ENCODE results near the gene PRDM7. TPM values are rescaled to one million over a fixed set of nuclear protein-coding genes. Genes with fewer than 3 reads are reported as not detected.

The PRDM7 gene
- total RNA-seq, 4 donors from 2014 or later: not detected

GRCh38 chr16:90019543-90020259, 57.4 kb downstream of the PRDM7 start:
- Histone ChIP-seq H3K4me3 (peak overlapping the region; percentile 52 to 95 (median 68)), H3K27ac (peak overlapping the region; percentile 11 to 74 (median 64)), H3K27me3 (peaks cover 6% of the 10 kb centered on the region), H3K36me3 (no peaks in the 10 kb centered on the region), H3K9me3 (no peaks in the 10 kb centered on the region), H3K4me1 (peaks cover 0 to 40% (median 28%) of the 10 kb centered on the region in 4 donors)
- in situ Hi-C loops (cut with MboI; ENCODE audit: low pct_ligation_motif_present in 1 of 4, low pct_unique_long_range_greater_than_20kb in 1 of 4, low sequenced_read_pairs in 3 of 4): no loop called here
- TF ChIP-seq POLR2A (IDR thresholded peaks at IDR 0.05): no peak
- peak in 3 of 5 experiments; percentile 22 to 31 (median 23) for TF ChIP-seq CTCF (IDR thresholded peaks at IDR 0.05)
- TF ChIP-seq EP300 (IDR thresholded peaks at IDR 0.05; ENCODE audit: low read depth): no peak
- TF ChIP-seq POLR2AphosphoS5 (IDR thresholded peaks at IDR 0.05): no peak
- 0 to 22% methylated on average over 4 to 26 of the region's 57 CpGs for WGBS, 2 donors (ENCODE audit: low coverage in 1 of 2)
- intact Hi-C loops (cut with DNase I; ENCODE audit: low total_unique reads): no loop called here
- DNase-seq: peak; percentile 62

GRCh38 chr16:90018652-90019542, 58.2 kb downstream of the PRDM7 start, which contains the start of gene DBNDD1:
TSS of gene DBNDD1 (minus strand) at chr16:90019456. CDS start at chr16:90019341, 115 bp downstream.
- peak; percentile 52 for DNase-seq
- Histone ChIP-seq H3K9me3 (no peaks in the 10 kb centered on the region), H3K4me3 (peak within 1 kb of the TSS; percentile 62 to 95 (median 85)), H3K4me1 (peaks cover 0 to 40% (median 28%) of the 10 kb centered on the region in 4 donors), H3K27ac (peak within 1 kb of the TSS; percentile 26 to 74 (median 64)), H3K27me3 (peaks cover 6% of the 10 kb centered on the region), H3K36me3 (no peaks in the 10 kb centered on the region)
- TF ChIP-seq POLR2AphosphoS5 (IDR thresholded peaks at IDR 0.05) (no peak), CTCF (IDR thresholded peaks at IDR 0.05) (no peak), EP300 (IDR thresholded peaks at IDR 0.05; ENCODE audit: low read depth) (no peak), POLR2A (IDR thresholded peaks at IDR 0.05) (no peak)
- intact Hi-C loops (cut with DNase I; ENCODE audit: low total_unique reads) (no loop called here), in situ Hi-C loops (cut with MboI; ENCODE audit: low pct_ligation_motif_present in 1 of 4, low pct_unique_long_range_greater_than_20kb in 1 of 4, low sequenced_read_pairs in 3 of 4) (no loop called here)
- 3 to 10% methylated on average over 4 to 47 of the region's 103 CpGs for WGBS, 2 donors (ENCODE audit: low coverage in 1 of 2)

GRCh38 chr16:90018297-90018651, 58.9 kb downstream of the PRDM7 start:
- Histone ChIP-seq H3K4me1 (peaks cover 0 to 37% (median 26%) of the 10 kb centered on the region in 4 donors), H3K27me3 (peaks cover 6% of the 10 kb centered on the region), H3K9me3 (no peaks in the 10 kb centered on the region), H3K36me3 (no peaks in the 10 kb centered on the region), H3K27ac (no peak overlapping the region), H3K4me3 (peak overlapping the region in 2 of 4 donors; percentile 75 to 95)
- WGBS, 2 donors (ENCODE audit: low coverage in 1 of 2): 36% methylated on average over 6 of the region's 7 CpGs; no CpG with 5 or more reads in 1 of the 2 donors
- in situ Hi-C loops (cut with MboI; ENCODE audit: low pct_ligation_motif_present in 1 of 4, low pct_unique_long_range_greater_than_20kb in 1 of 4, low sequenced_read_pairs in 3 of 4) (no loop called here), intact Hi-C loops (cut with DNase I; ENCODE audit: low total_unique reads) (no loop called here)
- no peak for DNase-seq
- TF ChIP-seq POLR2AphosphoS5 (IDR thresholded peaks at IDR 0.05) (no peak), EP300 (IDR thresholded peaks at IDR 0.05; ENCODE audit: low read depth) (no peak), CTCF (IDR thresholded peaks at IDR 0.05) (no peak), POLR2A (IDR thresholded peaks at IDR 0.05) (no peak)

GRCh38 chr16:90016339-90016950, 60.7 kb downstream of the PRDM7 start:
- intact Hi-C loops (cut with DNase I; ENCODE audit: low total_unique reads) (no loop called here), in situ Hi-C loops (cut with MboI; ENCODE audit: low pct_ligation_motif_present in 1 of 4, low pct_unique_long_range_greater_than_20kb in 1 of 4, low sequenced_read_pairs in 3 of 4) (no loop called here)
- WGBS, 2 donors (ENCODE audit: low coverage in 1 of 2): 61% methylated on average over 11 of the region's 11 CpGs; no CpG with 5 or more reads in 1 of the 2 donors
- H3K27ac ChIP-seq: no peak overlapping the region
- peaks cover 0 to 26% (median 17%) of the 10 kb centered on the region in 4 donors for H3K4me1 ChIP-seq
- peaks cover 6% of the 10 kb centered on the region for H3K27me3 ChIP-seq
- H3K9me3 ChIP-seq: no peaks in the 10 kb centered on the region
- no peak for TF ChIP-seq POLR2A (IDR thresholded peaks at IDR 0.05)
- TF ChIP-seq CTCF (IDR thresholded peaks at IDR 0.05): no peak
- TF ChIP-seq POLR2AphosphoS5 (IDR thresholded peaks at IDR 0.05): no peak
- TF ChIP-seq EP300 (IDR thresholded peaks at IDR 0.05; ENCODE audit: low read depth): no peak
- no peak overlapping the region for H3K4me3 ChIP-seq
- DNase-seq: no peak
- no peaks in the 10 kb centered on the region for H3K36me3 ChIP-seq
